ENCODE results near the gene FAN1.
A peak's percentile ranks its signal among the peaks of the same experiment; 100 is the strongest.

Gene FAN1

GRCh38 chr15:30921781-30922479 is 18.2 kb downstream of the FAN1 start:
- DNase-seq = no peak

GRCh38 chr15:30922480-30923311 is 19.0 kb downstream of the FAN1 start:
- DNase-seq = no peak

GRCh38 chr15:30923429-30923828 is 19.7 kb downstream of the FAN1 start:
- DNase-seq = no peak

- DNase-seq = no peak
These were observed 20.6 kb downstream of the FAN1 start for GRCh38 chr15:30924353-30924752.

GRCh38 chr15:30925686-30926085 is 22.0 kb downstream of the FAN1 start:
- DNase-seq = no peak

GRCh38 chr15:30926161-30926560 is 22.4 kb downstream of the FAN1 start:
- DNase-seq = no peak

DNA sequence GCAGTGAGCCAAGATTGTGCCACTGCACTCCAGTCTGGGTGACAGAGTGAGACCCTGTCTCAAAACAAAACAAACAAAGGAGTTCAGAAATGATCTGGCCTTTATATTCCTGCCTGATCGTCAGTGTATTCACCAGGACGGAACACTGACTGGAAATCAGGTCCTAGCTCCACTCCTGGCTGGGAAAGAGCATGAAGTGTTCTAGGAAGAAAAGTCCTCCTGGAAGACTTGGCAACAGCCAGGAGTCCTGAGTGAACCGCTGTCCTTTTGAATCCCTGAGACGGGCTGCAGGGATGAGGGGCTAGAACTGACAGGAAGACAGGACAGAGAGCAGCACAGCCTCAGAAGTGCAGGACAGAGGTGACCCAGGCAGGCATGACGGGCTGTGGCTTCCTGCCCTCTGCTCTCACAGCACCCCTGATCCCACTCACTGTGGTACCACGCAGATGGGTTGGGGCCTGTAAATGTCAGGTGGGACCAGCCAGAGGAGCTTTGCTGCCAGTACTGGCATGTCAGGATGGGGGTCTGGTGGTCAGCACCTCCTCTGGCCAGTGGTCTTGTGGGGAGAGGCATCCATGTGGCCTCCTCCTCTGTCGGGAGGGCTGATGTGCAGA is 23.5 kb downstream of the FAN1 start:
- DNase-seq = no peak

DNA sequence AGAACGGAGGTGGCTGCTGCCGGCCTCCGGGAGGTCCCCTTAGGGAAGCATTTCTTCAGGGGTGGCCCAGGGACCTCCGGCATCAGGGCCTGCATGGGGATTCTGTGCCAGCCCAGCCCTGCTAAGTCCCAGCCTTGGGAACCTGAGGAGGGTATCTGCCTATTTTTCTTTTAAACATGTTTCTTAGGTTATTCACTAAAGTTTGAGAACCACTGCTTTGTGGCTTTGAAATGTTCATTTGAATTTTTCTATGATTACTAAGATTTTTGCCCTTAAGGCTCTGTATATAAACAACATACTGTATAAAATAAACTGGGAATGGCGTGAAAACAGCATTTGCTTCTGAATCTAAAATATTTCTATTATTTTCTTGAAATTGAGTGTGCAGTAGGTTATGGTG is 24.4 kb downstream of the FAN1 start:
- DNase-seq = no peak

DNA sequence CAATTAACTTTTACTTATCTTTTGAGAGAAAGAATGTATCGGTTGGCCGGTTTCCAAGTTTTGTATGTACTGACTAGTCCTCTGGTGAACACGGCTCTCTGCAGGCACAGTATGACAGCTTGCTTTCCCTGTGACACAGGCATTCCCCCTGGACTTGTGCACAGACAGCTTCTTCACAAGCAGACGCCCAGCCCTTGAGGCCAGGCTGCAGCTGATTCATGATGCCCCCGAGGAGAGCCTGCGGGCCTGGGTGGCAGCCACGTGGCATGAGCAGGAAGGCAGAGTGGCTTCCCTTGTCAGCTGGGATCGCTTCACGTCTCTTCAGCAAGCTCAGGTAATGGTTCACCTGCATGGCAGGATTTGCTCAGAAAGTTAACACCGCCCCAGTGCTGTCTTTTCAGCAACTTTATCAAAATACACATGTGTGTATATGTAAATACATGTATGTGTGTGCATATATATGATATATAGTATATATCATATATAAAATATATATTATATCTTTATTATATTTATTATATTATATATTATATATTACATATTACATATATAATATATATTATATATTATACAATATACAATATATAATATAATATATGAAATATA is 25.5 kb downstream of the FAN1 start:
- DNase-seq = peak; percentile 8

- DNase-seq = no peak
These were observed 26.3 kb downstream of the FAN1 start for GRCh38 chr15:30929982-30930381.

DNA sequence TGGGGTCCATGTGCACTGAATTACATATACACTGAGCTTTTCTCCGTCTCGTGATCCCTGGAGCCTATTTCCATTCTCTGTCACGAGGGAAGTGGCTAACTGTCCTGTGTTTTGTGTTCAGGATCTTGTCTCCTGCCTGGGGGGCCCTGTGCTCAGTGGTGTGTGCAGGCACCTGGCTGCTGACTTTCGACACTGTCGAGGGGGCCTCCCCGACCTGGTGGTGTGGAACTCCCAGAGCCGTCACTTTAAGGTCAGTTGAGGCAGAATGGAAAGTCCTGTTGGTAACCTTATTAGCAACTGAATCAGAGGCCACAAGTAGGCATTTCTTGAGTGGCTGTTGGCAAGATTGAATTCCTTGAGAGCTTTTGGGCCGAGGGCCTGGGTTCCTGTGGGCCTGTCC is 26.7 kb downstream of the FAN1 start:
- no peak for DNase-seq

GRCh38 chr15:30933293-30933692 is 29.6 kb downstream of the FAN1 start:
- no peak for DNase-seq

GRCh38 chr15:30939161-30939560 is 35.4 kb downstream of the FAN1 start:
- no peak for DNase-seq

DNA sequence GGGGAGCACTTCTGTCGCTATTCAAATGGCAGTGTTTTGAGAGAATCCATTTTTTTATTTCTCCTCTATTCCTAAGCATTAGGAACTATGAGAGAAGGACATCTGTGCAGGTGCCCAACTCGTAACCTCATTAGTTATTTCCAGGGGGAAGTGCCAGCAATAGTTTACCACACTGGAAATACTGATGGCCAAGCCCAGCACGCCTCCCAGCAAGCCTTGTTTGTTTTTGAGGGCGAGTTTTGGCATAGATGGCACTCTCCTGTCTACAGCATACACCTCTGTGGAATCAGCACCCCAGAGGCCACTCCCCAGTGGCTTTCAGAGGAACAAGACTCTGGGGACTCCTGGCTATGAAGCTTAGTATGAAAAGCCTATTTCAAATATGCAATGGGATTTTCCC is 36.6 kb downstream of the FAN1 start:
- DNase-seq = no peak

DNA sequence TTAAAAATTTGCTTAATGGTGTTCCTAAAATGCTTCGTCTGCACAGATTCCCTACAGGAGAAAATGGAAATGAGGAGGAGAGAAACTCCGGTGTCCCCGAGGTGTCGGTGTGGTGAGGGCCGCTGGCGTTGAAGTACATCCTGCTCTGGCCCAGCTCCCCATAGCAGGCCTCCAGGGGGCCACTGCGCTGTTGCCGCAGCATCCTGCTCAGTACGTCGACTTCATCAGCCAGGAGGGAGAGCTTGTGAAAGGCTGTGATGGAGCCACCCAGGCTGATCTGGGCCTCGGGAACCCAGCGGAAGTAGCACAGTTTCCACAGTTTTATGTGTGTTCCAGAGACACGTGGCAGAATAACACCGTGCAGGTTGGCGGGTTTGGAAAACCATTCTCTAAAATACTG is 37.8 kb downstream of the FAN1 start:
- DNase-seq = no peak

DNA sequence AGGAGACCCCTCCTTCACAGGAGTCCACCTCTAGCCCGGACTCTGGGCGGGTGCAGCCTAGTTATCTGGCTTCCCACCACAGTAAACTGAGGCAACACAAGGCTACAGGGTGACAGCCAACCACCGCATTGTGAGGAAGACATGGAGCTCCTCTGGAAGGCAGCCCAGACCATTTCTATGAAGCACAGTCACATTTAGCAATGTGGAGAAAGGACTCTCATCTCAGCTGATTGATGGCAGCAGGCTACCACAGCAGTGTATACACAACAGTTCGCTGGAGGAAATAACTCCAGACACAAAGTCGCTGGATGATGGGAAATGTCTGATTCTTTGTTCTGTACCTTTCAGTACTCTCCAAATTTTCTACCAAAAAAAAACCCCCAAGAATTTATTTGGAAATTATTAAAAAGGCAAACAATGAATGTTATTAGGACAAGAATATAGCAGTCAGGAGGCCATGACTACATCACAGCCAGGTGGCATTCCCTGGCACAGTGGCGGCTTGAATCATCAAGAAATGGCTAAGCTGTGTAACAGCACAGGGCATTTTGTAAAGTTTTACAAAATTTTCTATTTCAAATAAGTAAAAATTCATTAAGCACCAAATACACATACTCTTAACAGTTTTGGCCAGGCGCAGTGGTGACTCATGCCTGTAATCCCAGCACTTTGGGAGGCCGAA is 40.1 kb downstream of the FAN1 start:
- DNase-seq = no peak

DNA sequence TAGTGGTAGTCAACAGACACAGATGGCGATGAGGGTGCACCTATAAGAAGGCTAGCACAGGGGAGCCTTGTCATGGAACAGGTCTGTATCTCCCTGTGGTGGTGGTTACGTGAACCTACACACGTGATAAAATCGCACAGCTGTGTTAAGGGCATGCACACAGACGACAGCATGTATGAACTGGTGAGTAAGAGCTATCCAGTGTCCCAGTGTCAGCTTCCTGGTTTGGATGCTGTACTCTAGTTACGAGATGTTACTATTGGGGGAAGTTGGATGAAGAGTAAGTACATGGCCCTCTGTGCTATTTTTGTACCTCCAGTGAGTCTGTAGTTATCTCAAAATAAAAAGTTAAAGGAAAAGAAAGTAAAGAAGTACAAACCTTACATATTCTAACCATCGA is 49.5 kb downstream of the FAN1 start:
- DNase-seq = no peak

- DNase-seq = no peak
These were observed 50.1 kb downstream of the FAN1 start for GRCh38 chr15:30953731-30954378.

DNA sequence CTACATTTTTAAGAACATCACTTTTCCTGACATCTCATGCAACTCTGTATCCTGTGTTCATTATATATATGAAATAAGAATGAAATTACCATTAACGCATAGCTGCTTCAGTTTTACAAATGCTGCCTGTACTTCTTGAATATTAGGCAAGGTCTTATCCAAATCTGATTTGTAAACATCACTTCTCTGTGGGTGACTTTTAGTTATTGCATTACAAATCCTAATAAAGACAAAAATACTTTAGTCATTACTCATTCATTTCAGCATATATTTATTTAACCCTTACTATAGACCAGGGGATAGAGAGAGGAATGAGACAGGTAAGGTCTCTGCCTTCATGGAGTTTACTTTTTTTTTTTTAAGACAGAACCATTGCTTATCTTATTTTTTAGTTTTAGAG is 51.0 kb downstream of the FAN1 start:
- no peak for DNase-seq

- no peak for DNase-seq
These were observed 52.8 kb downstream of the FAN1 start for GRCh38 chr15:30956216-30957124.

GRCh38 chr15:30958219-30958618 is 54.5 kb downstream of the FAN1 start:
- DNase-seq = no peak
